H54 (cell line): ENCODE measurements around the gene GAK.

Experiments used
- DNase-seq: peaks from one replicate; pipeline ENCODE4 v3.0.0; 2011; ENCODE audit warnings: low spot score, mixed read lengths; ENCODE audit not compliant: insufficient read length
- FAIRE-seq: peaks from 3 replicates; lab custom pipeline; 2011; peaks lifted over from hg19 to GRCh38; lab: Jason Lieb, UNC
- POLR2A ChIP-seq: IDR thresholded peaks from 2 replicates; pipeline ENCODE4 v1.6.1; 2011; ENCODE audit warnings: low read depth, mild to moderate bottlenecking, low read length

The GAK gene

GRCh38 chr4:882646-883045, 49.5 kb downstream of the GAK start:
- FAIRE-seq (no peak), DNase-seq (no peak)
- no peak for TF ChIP-seq POLR2A

- no peak for FAIRE-seq
- DNase-seq: no peak
- no peak for TF ChIP-seq POLR2A
Observed at GRCh38 chr4:881709-882108, 50.4 kb downstream of the GAK start.

GRCh38 chr4:880684-881405, 51.3 kb downstream of the GAK start:
- DNase-seq: no peak
- FAIRE-seq: no peak
- TF ChIP-seq POLR2A: no peak

- TF ChIP-seq POLR2A: no peak
- FAIRE-seq (no peak), DNase-seq (no peak)
Observed at GRCh38 chr4:879729-880077, 52.4 kb downstream of the GAK start.

- FAIRE-seq: no peak
- TF ChIP-seq POLR2A: no peak
- DNase-seq: no peak
Observed at GRCh38 chr4:878796-879728, 53.1 kb downstream of the GAK start.

GRCh38 chr4:877502-877901, 54.6 kb downstream of the GAK start:
- FAIRE-seq (no peak), DNase-seq (no peak)
- TF ChIP-seq POLR2A: no peak

- FAIRE-seq (no peak), DNase-seq (no peak)
- TF ChIP-seq POLR2A: no peak
Observed at GRCh38 chr4:876780-877179, 55.3 kb downstream of the GAK start.

GRCh38 chr4:875818-876423, 56.2 kb downstream of the GAK start:
- TF ChIP-seq POLR2A: no peak
- FAIRE-seq (no peak), DNase-seq (no peak)

GRCh38 chr4:874971-875817, 56.9 kb downstream of the GAK start:
- no peak for TF ChIP-seq POLR2A
- no peak for FAIRE-seq
- DNase-seq: no peak

GRCh38 chr4:874056-874455, 58.1 kb downstream of the GAK start:
- DNase-seq (no peak), FAIRE-seq (no peak)
- no peak for TF ChIP-seq POLR2A

- TF ChIP-seq POLR2A: no peak
- DNase-seq: no peak
- no peak for FAIRE-seq
Observed at GRCh38 chr4:872241-872981, 59.7 kb downstream of the GAK start.

- DNase-seq: no peak
- FAIRE-seq: no peak
- no peak for TF ChIP-seq POLR2A
Observed at GRCh38 chr4:871484-871883, 60.6 kb downstream of the GAK start.

GRCh38 chr4:870951-871350, 61.2 kb downstream of the GAK start:
- no peak for TF ChIP-seq POLR2A
- FAIRE-seq: no peak
- no peak for DNase-seq
